Stimulated activated CD8-positive, alpha-beta memory T cell treated with anti-CD3 and anti-CD28 coated beads, Interleukin-4, amount 100 ng/mL, for 1 hour (primary cell): ENCODE data around the gene RABL6.
"Not testable (repeated sequence)": the region's sequence is repeated elsewhere in the genome, so short reads cannot be mapped to it uniquely, and the experiment has no call there.

Experiments used
- DNase-seq, 2 donors: peaks; one replicate each; pipeline ENCODE4 v3.0.0-alpha.2; 2020; ENCODE audit warnings: low read depth in 2 of 2, low spot score in 1 of 2

RABL6 gene

GRCh38 chr9:136807281-136808074 lies at the start of gene RABL6:
Gene RABL6 (plus strand): TSS chr9:136807948. CDS start chr9:136808197, 249 bp downstream.
- DNase-seq = peak; percentile 40 to 65

GRCh38 chr9:136759001-136759400 lies 48.7 kb upstream of the RABL6 start:
- DNase-seq = no peak

- DNase-seq = no peak
Measured at GRCh38 chr9:136759436-136760325, 48.1 kb upstream of the RABL6 start.

- DNase-seq = no peak
Measured at GRCh38 chr9:136760424-136760823, 47.3 kb upstream of the RABL6 start.

- not testable (repeated sequence) for DNase-seq
Measured at GRCh38 chr9:136760834-136761544, 46.8 kb upstream of the RABL6 start.

GRCh38 chr9:136761545-136761981 lies 46.2 kb upstream of the RABL6 start:
- DNase-seq = no peak

GRCh38 chr9:136762221-136762691 lies 45.5 kb upstream of the RABL6 start:
- no peak for DNase-seq

- no peak for DNase-seq
Measured at GRCh38 chr9:136762915-136763648, 44.7 kb upstream of the RABL6 start.

GRCh38 chr9:136763649-136764035 lies 44.1 kb upstream of the RABL6 start:
- DNase-seq = no peak

GRCh38 chr9:136764301-136764891 lies 43.4 kb upstream of the RABL6 start, which contains the start of gene LCN15:
Gene LCN15 (minus strand): TSS chr9:136764518. CDS start chr9:136764488, 30 bp downstream.
- DNase-seq = no peak

- DNase-seq = no peak
Measured at GRCh38 chr9:136765041-136765440, 42.7 kb upstream of the RABL6 start.

- not testable (repeated sequence) for DNase-seq
Measured at GRCh38 chr9:136765745-136766409, 41.9 kb upstream of the RABL6 start.

- DNase-seq = not testable (repeated sequence)
Measured at GRCh38 chr9:136766410-136767120, 41.2 kb upstream of the RABL6 start.

GRCh38 chr9:136769710-136770191 lies 38.0 kb upstream of the RABL6 start:
- DNase-seq = no peak

GRCh38 chr9:136771907-136772415 lies 35.8 kb upstream of the RABL6 start:
- DNase-seq = no peak

GRCh38 chr9:136773386-136774044 lies 34.2 kb upstream of the RABL6 start:
- DNase-seq = no peak

- no peak for DNase-seq
Measured at GRCh38 chr9:136774416-136775045, 33.2 kb upstream of the RABL6 start.
